Stomach (tissue), 4 donors: ENCODE data around the gene SERAC1.

Experiments used
- CTCF ChIP-seq, 7 experiments: fragments of 450-650 bp in 4 of 7; fragments of 200-600 bp in 3 of 7; sonication (generic) in 3 of 7; IDR thresholded peaks; one replicate each; pipeline ENCODE4 v1.5.1; 2016 to 2019; ENCODE audit warnings: antibody characterized with exemption in 7 of 7, control low read depth in 2 of 7, mild to moderate bottlenecking in 1 of 7
- POLR2A ChIP-seq, 4 donors: fragments of 450-650 bp; IDR thresholded peaks; one replicate each; pipeline ENCODE4 v1.6.1; 2016; ENCODE audit warnings: antibody characterized with exemption in 4 of 4, control low read depth in 2 of 4, mild to moderate bottlenecking in 1 of 4, moderate library complexity in 1 of 4
- POLR2AphosphoS5 ChIP-seq, 3 donors: sonication (generic); formaldehyde crosslinking; IDR thresholded peaks; one replicate each; pipeline ENCODE4 v1.6.1; 2016; ENCODE audit warnings: antibody characterized with exemption in 3 of 3

GRCh38 chr6:158092806-158093205 lies 75.3 kb downstream of the SERAC1 start:
- TF ChIP-seq CTCF (IDR thresholded peaks at IDR 0.05): no peak
- no peak for TF ChIP-seq POLR2AphosphoS5 (IDR thresholded peaks at IDR 0.05)
- TF ChIP-seq POLR2A (IDR thresholded peaks at IDR 0.05): no peak
